Measurements from ENCODE around the gene CDKL4.
"Not testable (repeated sequence)": the region's sequence is repeated elsewhere in the genome, so short reads cannot be mapped to it uniquely, and the experiment has no call there.

Gene CDKL4

GRCh38 chr2:39243469-39244123, at the start of gene CDKL4:
CDKL4 (minus strand) TSS chr2:39243970.
- no peak for DNase-seq

DNA sequence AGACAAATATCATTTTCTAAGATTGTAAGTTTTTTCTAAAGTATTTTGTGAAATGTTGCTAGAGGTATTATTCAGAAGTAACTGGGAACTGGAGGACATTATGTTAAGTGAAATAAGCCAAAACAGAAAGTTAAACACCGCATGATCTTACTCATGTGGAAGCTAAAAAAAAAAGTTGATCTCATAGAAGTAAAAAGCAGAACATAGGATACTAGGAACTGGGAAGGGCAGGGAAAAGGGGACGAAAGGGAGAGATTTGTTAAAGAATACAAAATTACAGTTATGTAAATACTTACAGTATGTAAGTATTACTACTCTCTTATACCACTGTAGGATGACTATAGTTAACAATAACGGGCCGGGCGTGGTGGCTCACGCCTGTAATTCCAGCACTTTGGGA, 46.7 kb upstream of the CDKL4 start:
- DNase-seq, result no peak

- peak; percentile 7 for DNase-seq
Measured at GRCh38 chr2:39289609-39290008, 45.8 kb upstream of the CDKL4 start.

GRCh38 chr2:39283561-39283960, 39.8 kb upstream of the CDKL4 start:
- DNase-seq, result no peak

DNA sequence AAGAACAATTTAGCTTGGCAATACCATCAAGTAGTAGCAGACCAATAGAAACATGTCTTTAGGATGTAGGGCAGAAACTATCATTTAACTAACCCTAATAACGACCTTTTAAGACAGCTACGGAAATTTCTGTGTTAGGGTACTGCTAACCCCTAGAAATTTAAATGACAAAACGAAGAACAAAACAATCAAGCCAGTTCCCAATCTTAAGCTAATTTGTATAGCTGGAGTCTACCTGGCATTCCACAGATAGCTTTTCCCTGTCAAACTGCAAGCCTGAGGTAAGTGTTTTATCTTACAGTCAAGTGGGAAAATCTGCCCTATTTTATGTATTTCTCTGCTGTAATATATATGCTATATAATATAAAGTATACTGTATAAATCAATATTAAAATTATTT, 37.6 kb upstream of the CDKL4 start:
- DNase-seq, result no peak

GRCh38 chr2:39275016-39275415, 31.2 kb upstream of the CDKL4 start:
- DNase-seq, result no peak

DNA sequence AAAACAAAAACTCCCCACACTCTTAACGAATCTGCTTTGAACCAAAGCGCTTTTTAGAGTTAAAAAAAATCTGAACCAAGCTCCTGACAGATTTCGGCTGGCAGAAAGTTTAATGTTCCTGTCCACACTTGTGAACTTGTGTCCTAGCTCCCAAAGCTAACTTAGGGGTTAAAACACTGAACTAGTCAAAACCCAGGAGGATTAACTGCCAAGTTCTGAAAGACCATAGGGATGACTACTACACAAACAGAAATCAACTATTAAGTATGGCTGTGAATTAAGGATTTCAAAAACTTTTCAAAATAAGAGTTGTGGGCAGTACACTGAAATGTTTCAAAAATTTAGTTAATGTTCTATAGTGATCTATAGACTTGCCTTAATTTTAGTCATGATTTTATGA, 26.2 kb upstream of the CDKL4 start:
- DNase-seq, result no peak

- no peak for DNase-seq
Measured at GRCh38 chr2:39266916-39267434, 23.2 kb upstream of the CDKL4 start.

DNA sequence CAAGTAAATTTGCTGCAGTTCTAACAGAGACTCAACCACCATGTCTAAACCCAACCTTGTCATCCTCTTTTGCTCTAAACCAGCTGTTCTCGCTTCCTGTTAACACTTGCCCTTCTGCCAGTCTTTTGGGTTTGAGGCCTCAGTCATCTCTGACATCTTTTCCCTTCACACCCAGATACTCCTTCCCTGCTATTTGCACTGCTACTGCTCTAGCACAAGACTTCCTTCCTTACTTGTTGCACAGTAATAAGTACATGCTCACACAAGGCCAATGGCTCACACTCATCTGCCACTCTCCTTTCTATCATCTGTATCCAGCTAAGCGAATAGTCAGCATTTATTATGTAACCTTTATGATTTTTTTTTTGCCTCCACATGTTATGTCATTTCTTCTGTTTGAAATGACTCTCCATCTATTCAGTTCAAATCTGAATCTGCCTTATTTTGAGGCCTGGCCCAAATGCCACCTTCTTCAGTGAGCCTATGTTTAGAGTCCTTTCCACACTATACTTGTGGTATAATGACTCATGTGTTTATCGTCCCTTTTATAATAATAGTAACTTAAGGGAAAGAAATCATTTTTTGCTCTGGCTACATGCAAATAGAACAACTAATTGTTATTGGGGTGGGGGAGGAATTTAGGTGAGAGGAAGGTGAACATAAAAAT, 22.5 kb upstream of the CDKL4 start:
- DNase-seq, result no peak

DNA sequence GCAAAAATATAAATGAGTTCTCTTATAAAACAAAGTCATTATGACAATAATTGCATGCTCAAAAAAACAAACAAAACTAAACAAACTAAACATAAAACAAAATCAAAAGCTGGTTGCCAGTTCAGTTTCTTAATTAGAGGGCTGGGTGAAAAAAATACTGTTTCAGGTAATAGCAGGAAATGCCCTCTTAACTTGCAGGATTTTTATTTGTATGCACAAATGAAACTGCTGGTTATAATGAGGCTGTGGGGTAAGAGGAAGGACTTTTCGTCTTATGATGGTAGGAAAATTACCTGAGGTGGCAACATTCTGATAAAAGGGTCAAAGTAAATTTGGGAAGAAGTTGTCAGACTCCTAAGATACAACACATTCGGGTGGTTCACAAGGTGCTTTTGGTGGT, 21.5 kb upstream of the CDKL4 start:
- DNase-seq, result no peak

- DNase-seq, result no peak
Measured at GRCh38 chr2:39264733-39265132, 21.0 kb upstream of the CDKL4 start.

GRCh38 chr2:39260087-39260486, 16.3 kb upstream of the CDKL4 start:
- no peak for DNase-seq

DNA sequence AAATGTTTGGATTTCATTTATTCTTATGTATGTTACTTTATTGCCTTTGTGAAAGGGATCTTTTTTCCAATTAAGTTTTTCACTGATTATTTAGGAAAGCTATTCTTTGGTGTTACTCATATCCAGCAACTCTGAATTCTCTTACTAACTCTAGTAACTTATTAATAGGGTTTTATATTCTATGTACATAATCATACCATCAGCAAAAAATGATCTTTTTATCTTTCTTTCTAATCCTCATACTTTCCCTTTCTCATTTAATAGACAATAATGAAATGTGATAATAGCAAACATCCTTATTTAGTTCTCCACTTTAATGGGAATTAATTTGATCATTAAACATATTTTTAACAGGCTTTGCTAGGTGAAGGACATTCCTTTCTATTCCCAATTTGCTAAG, 12.3 kb upstream of the CDKL4 start:
- no peak for DNase-seq

GRCh38 chr2:39252888-39253518, 9.2 kb upstream of the CDKL4 start:
- DNase-seq, result no peak

GRCh38 chr2:39247512-39248043, 3.8 kb upstream of the CDKL4 start:
- DNase-seq, result no peak

DNA sequence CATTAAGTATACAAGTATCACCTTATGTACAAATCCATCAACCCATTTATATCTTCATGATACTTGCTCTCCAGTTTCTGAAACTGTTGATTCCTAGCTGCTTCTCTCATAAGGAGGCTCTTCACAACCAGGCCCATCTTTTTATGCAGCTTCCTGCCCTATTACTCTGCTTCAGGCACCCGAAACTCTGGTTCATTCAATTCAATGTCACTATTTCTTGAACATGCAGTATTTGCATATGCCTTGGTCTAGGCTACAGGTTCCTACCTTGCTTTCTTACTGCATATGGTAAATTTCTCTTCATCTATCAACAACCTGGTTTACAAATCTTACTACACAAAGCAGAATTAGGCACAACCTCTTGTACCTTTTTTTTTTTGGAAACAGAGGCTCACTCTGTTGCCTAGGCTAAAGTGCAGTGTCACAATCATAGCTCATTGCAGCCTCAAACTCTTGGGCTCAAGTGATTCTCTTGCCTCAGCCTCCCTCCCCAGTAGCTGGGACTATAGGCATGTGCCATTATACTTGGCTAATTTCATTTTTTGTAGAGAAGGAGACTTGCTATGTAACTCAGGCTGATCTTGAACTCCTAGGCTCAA, 2.7 kb upstream of the CDKL4 start:
- DNase-seq, result no peak

GRCh38 chr2:39244963-39245625, 1.3 kb upstream of the CDKL4 start:
- DNase-seq, result not testable (repeated sequence)

GRCh38 chr2:39244241-39244862, 582 bp upstream of the CDKL4 start:
- not testable (repeated sequence) for DNase-seq

- DNase-seq, result no peak
Measured at GRCh38 chr2:39241588-39241987, 2.2 kb downstream of the CDKL4 start.

GRCh38 chr2:39240758-39241157, 3.0 kb downstream of the CDKL4 start:
- no peak for DNase-seq

- DNase-seq, result peak; percentile 14
Measured at GRCh38 chr2:39234754-39235153, 9.0 kb downstream of the CDKL4 start.

DNA sequence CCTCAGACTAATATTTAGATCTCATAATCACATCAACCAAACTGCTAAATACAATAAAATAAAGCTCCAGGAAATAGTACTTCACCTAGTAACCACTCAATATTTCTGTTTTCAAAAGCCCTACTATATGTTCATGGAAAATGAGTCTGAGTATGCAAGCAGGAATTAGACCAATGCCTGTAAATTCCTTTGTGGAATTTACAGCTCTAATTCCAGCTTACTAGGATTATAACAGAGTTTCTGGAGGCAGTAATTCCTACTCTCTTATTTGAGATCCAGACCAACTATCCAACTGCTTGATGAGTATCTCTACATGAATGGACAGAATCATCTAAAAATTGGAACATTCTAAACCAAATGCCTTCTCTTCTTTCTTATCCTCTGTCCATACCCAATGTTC, 11.6 kb downstream of the CDKL4 start:
- DNase-seq, result no peak
